Sigmoid colon (tissue), 4 donors: ENCODE measurements around the gene GINS2.

ENCODE experiments used
- EP300 ChIP-seq, 4 donors: sonication (generic); formaldehyde crosslinking; IDR thresholded peaks; one replicate each; pipeline ENCODE4 v1.6.1; 2017; ENCODE audit warnings: antibody characterized with exemption in 4 of 4
- POLR2A ChIP-seq, 2 donors: fragments of 450-650 bp; IDR thresholded peaks; one replicate each; pipeline ENCODE4 v1.6.1; 2016; ENCODE audit warnings: antibody characterized with exemption in 2 of 2, mild to moderate bottlenecking in 2 of 2, moderate library complexity in 2 of 2
- TF ChIP-seq, protein P1 (sequence below), 4 experiments: fragments of 450-650 bp in 3 of 4; fragments of 200-600 bp in 1 of 4; IDR thresholded peaks; one replicate each; pipeline ENCODE4 v1.5.1; 2016 to 2019; ENCODE audit warnings: antibody characterized with exemption in 4 of 4, mild to moderate bottlenecking in 3 of 4, moderate library complexity in 2 of 4

- TF ChIP-seq, protein P1, sequence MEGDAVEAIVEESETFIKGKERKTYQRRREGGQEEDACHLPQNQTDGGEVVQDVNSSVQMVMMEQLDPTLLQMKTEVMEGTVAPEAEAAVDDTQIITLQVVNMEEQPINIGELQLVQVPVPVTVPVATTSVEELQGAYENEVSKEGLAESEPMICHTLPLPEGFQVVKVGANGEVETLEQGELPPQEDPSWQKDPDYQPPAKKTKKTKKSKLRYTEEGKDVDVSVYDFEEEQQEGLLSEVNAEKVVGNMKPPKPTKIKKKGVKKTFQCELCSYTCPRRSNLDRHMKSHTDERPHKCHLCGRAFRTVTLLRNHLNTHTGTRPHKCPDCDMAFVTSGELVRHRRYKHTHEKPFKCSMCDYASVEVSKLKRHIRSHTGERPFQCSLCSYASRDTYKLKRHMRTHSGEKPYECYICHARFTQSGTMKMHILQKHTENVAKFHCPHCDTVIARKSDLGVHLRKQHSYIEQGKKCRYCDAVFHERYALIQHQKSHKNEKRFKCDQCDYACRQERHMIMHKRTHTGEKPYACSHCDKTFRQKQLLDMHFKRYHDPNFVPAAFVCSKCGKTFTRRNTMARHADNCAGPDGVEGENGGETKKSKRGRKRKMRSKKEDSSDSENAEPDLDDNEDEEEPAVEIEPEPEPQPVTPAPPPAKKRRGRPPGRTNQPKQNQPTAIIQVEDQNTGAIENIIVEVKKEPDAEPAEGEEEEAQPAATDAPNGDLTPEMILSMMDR (IDR thresholded peaks at IDR 0.05): peak; percentile 56 to 79 (median 73)
- TF ChIP-seq EP300 (IDR thresholded peaks at IDR 0.05) (no peak), POLR2A (IDR thresholded peaks at IDR 0.05) (no peak)
These were observed 28.8 kb downstream of the GINS2 start for GRCh38 chr16:85659805-85660511.
